ENCODE data around the gene CIDEB.
A peak's percentile ranks its signal among the peaks of the same experiment; 100 is the strongest.

The CIDEB gene

GRCh38 chr14:24286996-24287395, 20.8 kb downstream of the CIDEB start:
- no peak for DNase-seq

GRCh38 chr14:24285351-24285750, 22.4 kb downstream of the CIDEB start:
- DNase-seq, result no peak

DNA sequence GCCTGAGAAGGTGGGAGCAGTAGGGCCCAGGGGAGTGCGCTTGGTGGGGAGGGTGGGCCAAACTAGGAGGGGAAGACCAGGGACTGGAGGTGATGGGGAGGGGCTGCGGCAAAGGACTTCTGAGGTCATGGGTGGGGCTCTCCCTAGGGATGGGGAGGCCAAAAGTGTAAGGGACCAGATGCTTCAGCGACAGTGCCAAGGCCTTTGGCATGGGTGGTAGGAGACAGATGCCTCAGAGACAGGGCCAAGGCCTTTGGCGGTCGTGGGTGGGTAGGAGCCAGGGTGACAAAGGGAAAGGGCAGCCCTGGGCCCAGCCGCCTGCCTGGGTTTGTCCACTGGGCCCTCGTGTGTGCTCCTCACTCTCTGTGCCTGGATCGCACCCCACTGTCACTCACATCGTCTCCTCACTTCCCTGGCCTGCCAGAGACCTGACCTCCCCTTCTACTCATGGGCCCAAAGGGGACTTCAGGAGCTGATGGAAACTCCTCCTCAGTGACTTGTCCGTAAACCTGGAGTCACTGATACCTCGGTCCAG, 23.2 kb downstream of the CIDEB start:
- DNase-seq, result no peak

DNA sequence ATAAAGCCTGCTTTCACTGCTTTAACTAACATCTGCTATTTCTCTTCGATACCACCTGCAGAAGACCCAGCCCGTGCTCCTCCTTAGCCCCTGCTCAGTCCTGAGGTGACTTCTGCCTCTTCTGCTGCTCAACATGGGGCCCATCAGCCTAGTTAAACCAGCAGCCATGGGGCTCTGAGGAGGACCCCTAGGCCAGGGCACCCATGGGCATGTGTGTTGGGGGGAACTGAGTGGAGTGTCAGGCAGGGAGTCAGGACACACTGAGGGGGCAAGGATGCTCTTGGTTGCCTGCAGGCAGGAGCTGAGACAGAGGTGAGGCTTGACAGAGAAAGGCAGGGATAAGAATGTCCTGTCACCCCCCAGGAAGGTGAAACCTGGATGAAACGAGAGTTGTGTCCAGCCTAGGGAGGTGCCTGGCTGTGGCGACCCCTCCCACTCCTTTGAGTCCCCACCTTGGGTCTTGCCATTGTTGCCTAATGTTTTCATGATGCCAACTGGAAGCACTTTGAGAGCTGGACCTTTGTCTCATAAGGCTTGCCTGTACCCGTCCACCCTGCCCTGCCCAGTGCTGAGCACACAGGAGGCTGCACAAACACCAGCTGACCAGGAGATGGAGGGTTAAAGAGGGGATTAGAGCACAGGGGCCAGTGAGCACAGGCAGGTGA, 23.8 kb downstream of the CIDEB start:
- no peak for DNase-seq

- no peak for DNase-seq
Measured at GRCh38 chr14:24282736-24283135, 25.0 kb downstream of the CIDEB start.

GRCh38 chr14:24281636-24282035, 26.1 kb downstream of the CIDEB start:
- DNase-seq, result no peak

GRCh38 chr14:24280797-24281460, 26.8 kb downstream of the CIDEB start:
- DNase-seq, result no peak

GRCh38 chr14:24279301-24280186, 28.2 kb downstream of the CIDEB start:
- DNase-seq, result peak; percentile 66

DNA sequence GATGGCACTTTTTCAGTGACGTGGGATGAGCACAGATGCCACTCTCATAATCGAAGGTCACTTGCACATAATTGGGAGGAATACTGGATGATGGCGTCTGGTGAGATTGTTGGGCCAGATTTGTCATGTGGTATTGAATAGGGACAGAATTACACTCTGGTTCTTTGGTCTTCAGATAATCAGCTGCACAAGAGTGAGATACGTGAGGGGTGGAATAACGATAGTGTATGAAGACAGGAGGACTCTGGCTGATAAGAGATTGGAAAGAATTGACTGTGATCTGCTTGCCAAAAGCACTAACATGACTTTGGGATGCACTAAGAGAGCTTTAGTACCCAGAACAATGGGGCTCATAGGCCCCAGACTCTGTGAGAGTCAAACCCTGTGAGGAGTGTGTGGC, 29.4 kb downstream of the CIDEB start:
- DNase-seq, result no peak

GRCh38 chr14:24277606-24278321, 30.0 kb downstream of the CIDEB start:
- DNase-seq, result no peak

DNA sequence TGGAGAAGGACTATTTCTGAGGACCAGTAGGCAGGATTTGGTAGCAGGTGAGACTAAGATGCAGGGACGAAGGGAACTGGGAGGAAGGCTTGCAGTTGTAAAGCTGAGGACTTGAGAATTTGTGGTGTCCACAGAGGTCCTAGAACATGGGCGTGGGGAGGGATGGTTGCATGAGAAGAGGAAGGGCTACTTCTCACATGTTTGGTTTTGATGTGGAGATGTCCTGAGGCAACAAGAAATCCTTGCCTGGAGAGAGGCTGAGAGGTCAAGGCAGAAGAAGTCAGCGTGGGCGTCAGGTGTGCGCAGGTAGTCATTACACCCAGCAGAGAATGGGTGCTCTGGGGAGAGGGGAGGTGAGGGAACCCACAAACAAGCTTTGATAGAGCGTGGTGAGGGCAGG, 30.7 kb downstream of the CIDEB start:
- DNase-seq, result no peak

DNA sequence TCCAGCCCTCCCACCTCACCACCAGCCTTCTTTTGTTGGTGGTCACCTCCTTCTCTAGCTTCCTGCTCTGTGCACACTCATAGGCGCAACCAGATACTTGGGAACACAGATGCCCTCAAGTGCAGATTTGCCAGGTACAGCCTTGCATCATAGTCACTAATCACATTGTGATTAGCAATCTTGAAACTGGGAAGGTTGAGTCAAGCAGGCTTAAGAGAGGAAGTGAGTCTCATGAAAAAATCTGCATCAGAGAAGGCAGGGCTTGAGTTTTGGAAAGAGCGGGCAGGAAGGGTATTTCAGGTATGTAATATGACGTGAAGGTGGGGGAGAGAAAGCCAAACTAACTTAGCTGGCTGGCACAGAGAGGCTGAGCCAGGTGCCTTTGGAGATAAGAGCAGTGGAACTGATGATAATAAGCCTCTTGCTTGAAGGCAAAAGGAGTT, 33.7 kb downstream of the CIDEB start:
- peak; percentile 64 for DNase-seq

DNA sequence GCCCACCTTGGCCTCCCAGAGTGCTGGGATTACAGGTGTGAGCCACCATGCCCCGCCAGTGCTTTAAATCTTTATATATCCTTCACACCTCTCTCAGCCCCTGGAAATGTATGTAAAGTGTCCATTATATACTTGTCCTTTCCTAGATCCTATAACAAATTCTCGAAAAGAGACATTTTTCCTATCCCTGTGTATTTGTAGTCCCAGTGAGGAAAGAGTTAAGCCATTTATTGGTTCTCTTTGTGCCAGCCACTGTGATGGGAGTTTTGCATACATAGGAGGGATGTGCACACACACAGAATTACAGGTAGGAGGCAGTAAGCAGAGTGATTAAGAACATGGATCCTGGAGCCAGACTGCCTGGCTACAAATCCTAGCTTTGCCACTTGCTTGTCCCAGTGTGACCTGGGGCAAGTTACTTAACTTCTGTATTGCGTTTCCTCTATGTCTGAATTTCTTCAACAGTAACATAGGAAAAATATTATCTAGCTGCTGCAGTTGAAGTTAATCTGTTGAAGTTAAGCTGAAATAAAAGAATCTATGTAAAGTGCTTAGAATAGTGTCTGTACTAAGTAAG, 34.3 kb downstream of the CIDEB start:
- DNase-seq, result no peak

GRCh38 chr14:24272467-24272866, 35.3 kb downstream of the CIDEB start:
- DNase-seq, result no peak

GRCh38 chr14:24271834-24272263, 35.9 kb downstream of the CIDEB start:
- no peak for DNase-seq

DNA sequence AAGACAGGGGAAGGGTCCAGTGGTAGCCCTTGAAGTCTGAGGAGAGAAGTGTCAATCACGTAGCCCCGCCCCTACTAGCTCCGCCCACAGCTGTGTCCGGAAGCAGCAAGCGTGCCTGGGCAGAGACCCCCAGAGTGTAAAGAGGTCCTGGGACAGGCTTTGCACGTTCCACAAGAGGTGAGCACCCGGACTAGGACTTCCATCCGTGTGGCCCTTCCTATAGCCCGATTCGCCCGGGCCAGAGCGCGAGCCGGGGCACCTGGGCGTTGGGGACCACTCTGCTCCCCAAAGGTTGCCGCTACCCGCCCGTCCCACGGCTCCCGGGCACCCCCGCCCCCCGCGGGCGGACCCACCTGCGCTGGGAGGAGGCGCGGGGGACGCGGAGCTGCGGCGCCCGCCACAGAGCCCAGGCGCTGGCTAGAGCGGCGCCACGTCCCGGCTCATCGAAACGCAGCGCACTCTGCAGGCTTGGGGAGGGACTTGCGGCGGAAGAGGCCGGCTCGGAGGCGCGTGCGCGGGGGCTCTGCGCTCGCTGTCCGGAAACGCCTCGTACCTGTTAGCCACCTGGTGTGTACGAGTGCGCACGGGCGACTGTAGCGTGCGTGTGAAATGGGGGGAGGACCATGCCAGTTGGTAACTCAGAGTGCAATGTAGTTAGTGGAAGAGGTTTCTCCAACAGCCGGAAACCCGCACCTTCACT, 36.5 kb downstream of the CIDEB start, which contains the start of gene RABGGTA:
Gene RABGGTA, minus strand, starts transcription at position 464 of the 700 bp plus-strand sequence. CDS start 482 bp downstream, outside the sequence.
- peak; percentile 93 for DNase-seq

GRCh38 chr14:24270537-24271133, 37.1 kb downstream of the CIDEB start:
- no peak for DNase-seq

GRCh38 chr14:24269910-24270536, 37.8 kb downstream of the CIDEB start:
- no peak for DNase-seq

- no peak for DNase-seq
Measured at GRCh38 chr14:24269368-24269767, 38.4 kb downstream of the CIDEB start.

DNA sequence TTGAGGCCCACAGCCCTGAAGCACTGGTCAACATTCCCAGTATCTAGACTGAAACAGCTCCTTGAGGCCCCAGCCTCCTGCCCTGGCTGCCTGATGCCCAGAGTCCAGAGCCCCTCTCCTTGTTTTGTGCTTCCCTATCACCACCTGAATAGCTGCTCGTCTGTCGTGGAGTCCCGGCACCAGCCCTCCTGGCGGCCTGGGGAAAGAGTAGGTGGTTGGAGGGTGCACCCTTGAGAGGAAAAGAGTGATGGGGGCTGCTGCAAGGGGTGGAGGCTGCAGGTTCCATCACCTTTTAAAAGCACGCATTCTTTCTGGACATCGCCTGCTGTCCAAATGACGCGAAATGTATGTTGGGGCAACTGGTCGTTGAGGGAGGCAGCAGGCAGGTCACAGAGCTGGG, 39.6 kb downstream of the CIDEB start:
- DNase-seq, result no peak

DNA sequence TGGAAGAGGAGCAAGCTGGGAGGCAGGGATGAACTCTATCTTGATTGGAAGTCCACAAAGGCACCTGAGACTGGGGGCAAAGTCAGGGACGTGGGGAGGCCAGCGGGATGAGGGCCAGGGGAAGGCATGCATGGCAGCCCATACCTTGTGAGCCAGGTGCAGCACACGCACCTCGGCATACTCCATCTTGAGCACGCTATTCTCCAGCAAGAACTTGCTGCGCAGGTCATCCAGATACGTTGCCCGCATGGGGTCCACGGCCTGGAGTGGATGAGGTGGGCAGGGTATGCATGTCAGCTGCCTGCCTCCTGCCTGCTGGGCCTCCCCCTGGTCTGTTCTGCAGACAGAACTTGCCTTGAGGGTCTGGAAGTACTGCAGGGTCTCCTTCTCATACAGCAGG, 40.3 kb downstream of the CIDEB start:
- no peak for DNase-seq
